ENCODE results near the gene PFKL.
A peak's percentile ranks its signal among the peaks of the same experiment; 100 is the strongest.

Gene PFKL

DNA sequence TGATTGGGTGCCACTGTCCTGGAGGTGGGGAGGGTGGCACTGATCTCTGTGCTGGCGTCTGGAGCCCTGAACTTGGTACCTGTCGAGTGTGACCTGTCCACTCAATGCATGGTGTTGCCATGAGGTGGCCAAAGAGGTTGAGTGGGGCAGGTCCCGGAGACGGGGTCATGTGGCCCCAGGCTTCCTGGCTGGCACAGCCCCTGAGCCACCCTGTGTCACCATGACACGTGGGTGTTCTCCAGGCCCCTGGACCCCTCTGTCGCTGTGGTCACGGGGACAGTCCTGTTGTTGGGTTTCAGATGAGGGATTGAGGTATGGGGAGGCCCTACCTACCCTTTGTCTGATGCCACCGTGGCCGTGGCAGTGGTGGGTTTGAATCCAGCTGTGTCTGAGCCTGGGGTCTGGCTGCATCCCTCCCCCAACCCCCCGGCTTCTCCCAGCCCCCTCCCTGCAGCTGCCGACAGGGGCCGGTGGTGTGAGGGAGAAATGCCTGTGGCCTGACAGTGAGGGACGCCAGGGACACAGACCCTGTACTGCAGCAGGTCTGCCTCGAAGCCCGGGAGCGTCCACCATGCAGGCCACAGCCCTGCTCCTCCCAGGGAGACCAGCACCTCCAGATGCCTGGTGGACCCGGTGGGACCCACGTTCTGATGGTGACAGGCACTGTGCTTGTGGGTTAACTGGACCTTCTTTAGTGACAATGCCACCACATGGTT lies 65.6 kb downstream of the PFKL start:
- no peak for DNase-seq

DNA sequence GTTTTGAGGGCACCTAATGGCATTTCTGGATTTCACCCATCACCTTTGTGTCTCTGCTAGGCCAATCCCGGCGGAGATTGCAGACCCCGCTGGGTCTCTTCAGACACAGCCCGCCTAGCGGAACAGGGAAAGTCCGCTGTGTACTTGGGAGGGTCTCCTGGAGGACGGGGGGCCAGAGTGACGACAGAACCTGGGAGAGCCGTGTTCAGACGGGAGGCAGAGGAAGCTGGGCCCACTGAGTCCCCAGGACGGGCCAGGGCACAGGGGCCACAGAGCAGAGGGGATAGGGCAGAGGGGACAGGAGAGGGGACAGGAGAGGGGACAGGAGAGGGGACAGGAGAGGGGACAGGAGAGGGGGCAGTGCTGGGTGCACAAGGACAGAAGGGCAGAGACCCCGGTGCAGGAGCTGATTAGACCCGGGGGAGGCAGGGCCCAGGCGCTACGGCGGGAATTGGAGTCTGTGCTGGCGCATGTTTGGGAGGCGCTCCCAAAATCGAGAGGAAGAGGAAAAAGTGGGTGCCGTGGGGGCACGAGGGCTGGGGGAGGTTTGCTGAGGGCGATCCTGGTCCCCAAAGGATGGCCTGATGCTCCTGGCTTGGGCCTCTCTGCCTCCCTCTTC lies 66.2 kb downstream of the PFKL start:
- no peak for DNase-seq

DNA sequence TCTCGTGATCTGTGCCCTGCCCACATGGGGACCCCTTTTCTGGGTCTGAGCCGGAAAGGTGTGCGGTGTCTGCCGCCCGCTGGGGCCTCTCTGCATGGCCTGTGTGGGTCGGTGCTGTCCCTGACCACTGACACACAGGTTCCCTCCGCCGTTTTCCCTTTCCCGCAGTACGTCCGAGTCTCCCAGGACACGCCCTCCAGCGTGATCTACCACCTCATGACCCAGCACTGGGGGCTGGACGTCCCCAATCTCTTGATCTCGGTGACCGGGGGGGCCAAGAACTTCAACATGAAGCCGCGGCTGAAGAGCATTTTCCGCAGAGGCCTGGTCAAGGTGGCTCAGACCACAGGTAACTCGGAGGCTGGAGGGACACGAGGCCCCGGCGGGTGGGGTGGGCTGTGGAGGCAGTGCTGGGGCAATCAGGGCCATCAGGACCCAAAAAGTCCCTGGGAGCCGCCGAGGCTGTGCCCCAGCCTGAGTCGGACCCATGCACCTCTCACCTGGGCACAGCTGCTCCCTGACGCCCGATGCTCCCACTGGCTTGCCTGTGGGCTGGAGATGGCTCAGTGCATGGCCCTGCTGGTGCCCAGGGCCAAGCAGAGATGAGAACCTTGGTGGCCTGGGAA lies 66.8 kb downstream of the PFKL start:
- no peak for DNase-seq

DNA sequence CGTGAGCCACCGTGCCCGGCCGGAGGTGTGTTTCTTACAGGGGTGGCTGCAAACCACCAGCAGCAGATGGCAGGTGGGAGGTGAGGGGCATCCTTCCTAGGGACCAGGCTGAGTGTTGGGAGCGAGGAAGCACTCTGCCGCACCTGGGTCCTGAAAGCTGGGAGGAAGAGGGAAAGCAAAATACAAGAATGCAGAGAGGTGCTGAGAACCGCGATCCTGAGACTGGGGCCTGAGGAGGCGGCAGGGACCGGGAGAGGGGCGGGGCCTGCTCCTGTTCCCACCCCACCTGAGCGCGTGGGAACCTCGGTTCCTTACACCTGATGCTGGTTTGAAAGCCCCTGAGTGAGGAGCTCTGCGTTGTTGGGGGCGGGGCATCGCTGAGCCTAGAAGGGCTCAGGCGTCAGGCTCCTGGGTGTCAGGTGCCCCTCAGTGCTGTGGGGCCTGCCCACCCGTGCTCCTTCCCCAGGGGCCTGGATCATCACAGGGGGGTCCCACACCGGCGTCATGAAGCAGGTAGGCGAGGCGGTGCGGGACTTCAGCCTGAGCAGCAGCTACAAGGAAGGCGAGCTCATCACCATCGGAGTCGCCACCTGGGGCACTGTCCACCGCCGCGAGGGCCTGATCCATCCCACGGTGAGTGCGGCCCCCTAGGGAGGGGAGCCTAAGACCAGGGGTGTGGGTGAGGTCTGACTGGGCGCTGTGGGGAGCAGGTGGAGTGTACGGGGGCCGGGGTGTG lies 69.0 kb downstream of the PFKL start:
- DNase-seq: no peak

DNA sequence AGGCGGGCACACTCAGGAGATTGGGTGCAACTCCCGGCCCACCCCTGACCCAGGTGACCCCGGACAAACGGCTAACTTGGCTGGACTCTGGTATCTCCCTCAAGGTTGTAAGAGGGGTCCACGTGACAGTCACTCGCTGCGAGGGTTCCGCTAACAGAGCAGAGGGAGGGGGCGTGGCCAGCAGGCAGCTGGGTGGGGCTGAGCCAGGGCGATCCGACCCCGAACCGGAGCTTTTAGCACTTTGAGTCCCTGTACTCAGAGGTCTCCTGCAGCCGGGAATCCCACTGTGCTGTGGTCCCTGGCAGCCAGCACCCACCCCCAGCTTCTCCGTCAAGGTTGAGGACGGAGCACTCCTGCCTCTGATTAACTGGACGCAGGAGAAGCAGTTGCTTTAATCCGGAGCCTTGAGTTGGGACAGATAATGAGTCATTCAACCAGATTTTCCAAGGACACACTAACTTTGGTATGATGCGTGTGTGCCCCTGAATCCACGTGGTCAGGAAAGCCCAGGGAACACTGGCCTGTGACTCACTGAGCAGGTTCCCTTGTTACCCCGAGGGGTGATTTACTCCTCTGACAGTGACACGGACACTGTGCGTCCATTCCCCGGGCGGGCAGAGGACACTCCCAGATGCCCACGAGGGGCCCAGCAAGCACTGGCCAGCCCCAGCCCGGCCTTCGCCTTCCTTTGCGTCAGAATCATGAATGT lies 70.3 kb downstream of the PFKL start:
- DNase-seq: no peak

DNA sequence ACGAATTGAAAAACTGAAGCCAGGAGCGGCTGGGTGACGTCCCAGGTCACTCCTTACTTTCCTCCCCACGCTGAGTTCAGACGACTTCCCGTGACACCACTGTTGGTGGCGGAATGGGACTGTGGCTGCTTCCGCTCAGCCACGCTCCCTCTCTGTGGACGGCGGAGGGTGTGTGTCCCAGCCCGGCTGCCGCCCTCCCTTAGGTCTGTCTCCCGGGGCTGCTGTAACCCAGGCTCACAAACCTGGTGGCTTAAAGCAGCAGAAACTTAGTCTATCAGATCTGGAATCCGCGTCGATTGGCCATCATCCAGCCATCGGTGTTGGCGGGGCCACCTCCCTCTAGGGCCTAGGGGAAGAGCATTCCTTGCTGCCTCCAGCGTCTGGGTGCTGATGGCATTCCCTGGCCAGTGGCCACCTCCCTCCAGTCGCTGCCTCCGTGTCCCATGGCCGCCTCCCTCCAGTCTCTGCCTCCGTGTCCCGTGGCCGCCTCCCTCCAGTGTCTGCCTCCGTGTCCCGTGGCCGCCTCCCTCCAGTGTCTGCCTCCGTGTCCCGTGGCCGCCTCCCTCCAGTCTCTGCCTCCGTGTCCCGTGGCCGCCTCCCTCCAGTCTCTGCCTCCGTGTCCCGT lies 71.0 kb downstream of the PFKL start:
- DNase-seq: no peak

DNA sequence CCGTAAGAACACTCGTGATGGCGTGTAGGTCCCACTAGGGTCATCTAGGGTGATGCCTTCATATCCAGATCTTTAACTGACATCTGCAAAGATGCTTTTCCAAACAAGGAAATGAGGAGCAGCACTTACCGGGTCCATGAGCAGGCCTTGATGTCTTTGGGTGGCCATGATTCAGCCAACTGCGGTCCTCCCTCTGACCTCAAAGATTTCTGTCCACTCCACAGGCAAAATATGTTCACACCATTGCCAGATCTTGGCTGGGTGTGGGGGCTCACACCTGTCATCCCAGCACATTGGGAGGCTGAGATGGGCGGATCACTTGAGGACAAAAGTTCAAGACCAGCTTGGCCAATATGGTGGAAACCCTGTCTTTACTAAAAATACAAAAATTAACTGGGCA lies 71.7 kb downstream of the PFKL start:
- DNase-seq: no peak

DNA sequence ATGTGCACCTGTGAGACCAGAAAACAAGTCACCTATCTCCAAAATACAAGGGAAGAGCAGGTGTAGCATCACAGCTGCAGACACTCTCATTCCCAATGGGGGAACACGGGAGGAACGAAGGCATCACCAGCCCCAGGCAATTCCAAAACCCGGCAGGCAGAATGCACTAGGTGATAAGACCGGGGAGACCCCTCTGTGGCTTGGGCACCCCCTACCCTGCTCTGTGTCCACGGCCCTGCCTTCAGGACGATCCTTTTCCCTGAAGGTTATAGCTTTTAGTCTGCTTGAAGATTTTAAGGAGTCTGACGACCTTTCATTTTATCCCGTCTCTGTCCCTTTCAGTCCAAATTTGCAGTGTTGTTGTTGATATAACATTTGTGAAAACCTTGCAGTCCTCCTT lies 72.8 kb downstream of the PFKL start:
- DNase-seq: no peak

DNA sequence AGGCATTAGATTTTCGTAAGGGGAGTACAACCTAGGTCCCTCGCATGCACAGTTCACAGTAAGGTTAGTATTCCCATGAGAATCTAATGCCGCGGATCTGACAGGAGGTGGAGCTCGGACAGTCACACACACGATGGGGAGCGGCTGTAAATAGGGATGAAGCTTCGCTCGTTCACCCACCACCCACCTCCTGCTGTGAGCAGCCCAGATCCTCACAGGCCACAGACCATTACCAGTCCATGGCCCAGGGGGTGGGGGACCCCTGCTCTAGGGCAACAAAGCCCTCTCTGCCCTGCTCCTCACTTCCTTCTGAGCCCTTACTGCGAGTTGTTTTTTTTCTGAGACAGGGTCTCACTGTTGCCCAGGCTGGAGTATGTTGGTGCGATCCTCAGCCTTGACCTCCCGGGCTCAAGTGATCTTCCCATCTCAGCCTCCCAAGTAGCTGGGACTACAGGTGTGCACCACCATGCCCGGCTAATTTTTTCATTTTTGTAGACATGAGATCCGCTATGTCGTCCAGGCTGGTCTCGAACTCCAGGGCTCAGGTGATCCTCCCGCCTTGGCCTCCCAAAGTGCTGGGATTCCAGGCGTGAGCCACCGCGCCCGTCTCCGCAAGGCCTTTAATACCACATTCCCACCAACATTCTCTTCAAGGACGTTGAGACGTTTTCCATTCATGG lies 74.9 kb downstream of the PFKL start:
- DNase-seq: no peak

DNA sequence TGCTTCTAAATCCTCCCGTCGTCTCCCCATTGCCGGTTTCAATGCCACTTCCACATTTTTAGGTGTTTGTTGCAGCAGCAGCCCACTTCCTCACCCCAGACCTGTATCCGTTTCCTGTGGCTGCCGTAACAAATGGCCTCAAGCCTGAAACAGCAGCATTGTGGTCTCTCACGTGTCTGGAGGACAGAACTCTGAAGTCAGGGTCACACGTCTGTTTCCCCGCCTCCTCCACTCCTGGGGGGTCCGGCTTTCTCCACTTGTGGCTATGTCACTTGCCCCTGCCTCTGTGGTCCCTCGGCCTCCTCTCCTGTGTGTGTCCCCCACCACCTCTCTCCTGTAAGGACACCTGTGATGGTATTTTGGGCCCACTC lies 75.4 kb downstream of the PFKL start:
- DNase-seq: peak; percentile 51

DNA sequence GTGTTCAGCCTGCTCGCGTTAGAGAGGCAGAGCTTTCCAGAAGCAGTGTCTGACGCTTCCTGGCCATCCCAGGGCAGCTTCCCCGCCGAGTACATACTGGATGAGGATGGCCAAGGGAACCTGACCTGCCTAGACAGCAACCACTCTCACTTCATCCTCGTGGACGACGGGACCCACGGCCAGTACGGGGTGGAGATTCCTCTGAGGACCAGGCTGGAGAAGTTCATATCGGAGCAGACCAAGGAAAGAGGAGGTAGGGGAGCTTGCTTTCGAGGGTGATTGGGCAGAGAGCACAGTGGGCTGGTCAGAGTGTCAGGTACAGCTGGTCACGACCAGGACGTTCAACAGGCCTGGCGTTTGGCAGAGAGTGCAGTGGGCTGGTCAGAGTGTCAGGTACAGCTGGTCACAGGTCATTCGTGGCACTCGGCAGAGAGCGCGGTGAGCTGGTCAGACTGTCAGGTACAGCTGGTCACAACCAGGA lies 75.9 kb downstream of the PFKL start:
- no peak for DNase-seq

DNA sequence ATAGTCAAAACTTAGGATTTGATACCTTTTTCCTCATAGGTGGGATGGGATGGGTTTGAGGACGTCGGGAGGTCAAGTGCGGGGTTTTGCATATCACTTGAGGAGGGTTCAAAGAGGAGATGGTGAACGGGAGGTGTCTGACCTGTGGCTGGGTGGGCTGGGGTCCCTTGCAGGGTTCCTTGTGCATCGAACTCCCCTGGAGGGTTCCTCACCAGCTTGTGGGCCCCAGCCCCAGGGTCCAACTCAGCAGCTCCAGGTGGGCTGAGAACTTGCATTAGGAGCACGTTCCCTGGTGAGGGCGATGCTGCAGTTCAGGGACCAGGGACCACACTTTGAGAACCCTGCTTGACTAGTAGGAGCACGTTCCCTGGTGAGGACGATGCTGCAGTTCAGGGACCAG lies 76.8 kb downstream of the PFKL start:
- DNase-seq: no peak

Data from activated CD4-positive, alpha-beta T cell treated with anti-CD3 and anti-CD28 coated beads, Interleukin-10, Interleukin-2, amounts not matched to agents 100 ng/mL and 50 ng/mL, durations not matched to agents 16 hours and 8 hours (primary cell).